GM18519 (cell line): ENCODE measurements around the gene STK39.

Experiments
- ATAC-seq: cut with Tn5 transposase; IDR thresholded peaks from one replicate; pipeline ENCODE4 v1.9.1; 2021; ENCODE audit warnings: mild to moderate bottlenecking, moderate library complexity; ENCODE audit not compliant: unreplicated experiment, low FRiP score

Gene STK39

DNA sequence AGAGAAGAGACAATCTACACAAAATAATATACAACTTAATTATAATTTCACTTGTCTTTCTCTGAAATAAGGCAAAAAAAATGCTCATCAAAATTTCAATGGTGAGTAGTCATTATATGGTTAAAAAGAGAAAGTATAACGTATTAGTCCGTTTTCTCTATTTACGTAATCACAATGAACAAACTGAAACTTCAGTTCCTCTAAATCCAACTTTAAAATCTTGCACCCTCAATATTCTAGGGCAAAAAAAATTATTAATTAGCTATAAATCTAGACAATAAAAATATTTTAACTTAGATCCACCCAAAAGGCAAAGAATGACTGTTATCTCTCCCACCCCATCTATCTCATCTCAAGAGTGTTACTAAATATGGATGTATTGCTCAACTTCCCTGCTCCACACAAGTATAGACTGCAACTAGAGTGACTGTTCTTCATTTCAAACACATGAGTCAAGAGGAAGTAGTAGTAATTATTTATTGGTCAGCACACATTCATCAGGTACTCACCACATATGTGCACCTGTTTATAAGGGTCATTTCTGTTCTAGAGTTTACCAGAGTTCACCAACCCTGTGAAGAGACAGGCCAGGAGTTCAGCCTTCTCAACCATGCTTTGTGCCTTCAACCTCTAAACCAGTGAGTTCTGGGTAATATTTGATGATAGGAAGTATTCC lies 36.4 kb downstream of the STK39 start:
- ATAC-seq: peak; percentile 42

DNA sequence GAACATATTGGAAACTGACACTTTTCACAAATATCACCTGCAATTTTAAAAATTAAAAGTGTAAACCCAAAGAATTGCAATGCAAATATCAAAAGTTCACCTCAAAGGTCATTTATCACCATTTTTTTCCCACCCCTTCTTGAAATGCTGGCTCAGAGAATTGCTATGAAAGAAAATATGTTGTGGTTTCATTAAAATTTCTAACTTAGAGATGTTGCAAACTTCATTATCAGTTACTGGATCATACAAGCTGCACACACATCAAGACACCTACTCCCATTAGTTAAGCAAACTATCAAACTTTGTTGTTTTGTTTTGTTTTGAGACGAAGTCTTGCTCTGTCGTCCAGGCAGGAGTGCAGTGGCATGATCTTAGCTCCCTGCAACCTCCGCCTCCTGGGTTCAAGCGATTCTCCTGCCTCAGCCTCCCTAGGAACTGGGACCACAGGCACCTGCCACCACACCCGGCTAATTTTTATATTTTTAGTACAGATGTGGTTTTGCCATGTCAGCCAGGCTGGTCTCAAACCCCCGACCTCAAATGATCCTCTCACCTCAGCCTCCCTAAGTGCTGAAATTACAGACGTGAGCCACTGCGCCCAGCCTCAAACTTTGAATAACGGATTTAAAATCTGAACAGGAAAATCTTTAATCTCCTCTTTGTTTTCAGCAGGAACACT lies 37.0 kb downstream of the STK39 start:
- ATAC-seq: no peak

DNA sequence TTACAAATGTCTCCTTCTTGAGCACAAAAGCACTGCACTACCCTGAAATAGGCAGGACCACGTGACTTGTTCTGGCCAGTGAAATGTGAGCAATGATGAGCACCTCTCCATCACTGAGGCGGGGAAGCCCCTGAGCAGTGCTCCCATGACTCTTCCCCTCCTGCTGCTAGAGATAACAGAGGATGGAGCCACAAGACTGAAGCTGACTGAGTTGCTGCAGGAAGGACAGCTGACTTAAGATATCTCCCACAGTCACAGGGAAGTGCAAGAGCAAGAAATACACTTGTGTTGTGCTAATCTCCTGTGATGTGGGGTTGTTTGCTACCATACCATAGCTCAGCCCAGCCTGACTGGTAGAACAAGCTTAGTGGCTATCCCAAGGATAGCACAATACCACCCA lies 38.7 kb downstream of the STK39 start:
- ATAC-seq: no peak

DNA sequence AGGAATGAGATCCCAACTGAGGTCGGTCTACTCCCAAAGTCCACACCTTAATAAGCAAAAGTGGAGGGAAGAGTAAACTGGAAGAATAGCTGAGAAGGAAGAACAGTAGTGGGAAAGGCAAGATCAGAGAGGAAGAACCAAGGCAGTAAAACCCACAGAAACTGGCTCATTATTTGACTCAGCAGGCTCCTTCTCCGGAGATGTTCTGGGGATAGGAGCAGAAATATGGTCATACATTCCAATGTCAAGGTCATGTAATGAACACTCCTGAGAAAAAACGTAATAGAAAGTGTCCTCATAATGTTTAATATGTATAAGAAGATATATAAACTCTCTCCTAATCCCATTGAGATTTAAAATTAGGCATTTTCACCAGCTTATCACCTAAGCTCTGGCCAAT lies 39.5 kb downstream of the STK39 start:
- no peak for ATAC-seq

DNA sequence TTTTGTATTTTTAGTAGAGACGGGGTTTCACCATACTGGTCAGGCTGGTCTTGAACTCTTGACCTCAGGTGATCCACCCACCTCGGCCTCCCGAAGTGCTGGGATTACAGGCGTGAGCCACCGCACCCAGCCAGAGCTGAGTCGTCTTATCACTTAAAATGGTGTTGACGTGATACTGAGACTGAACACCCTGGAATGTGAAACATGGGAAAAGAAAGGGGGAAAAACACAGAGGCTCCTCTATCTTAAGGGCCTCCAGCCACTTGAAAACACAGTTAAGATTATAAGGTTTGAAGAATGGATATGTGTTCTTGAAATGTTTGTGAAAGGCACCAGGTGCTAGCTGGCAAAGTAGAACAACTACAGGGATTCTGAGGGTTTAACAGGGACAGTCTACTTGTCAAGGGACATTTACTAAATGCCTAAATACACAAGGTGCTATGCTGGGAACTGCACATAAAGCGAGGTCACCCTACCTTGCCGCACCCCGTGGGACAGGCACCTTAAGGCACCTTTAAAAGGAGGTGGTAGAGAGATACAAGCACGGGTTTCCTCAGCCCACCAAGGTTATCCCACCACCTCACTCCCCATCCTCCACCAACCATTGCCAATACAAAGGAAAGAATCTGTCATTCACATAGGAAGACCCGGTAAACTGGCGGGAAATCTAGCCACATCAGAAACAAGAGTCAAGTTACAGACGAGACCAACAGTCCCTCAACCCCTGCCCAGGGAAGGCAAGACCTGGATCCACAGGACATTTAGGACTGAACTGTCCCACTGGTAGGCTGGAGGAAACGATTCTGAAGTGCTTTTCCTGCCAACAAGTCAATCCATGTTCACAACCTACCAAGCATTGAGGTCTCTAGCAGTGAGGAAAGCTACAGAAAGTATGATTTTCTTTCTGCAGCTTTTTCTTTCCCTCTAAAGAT lies 43.4 kb downstream of the STK39 start:
- ATAC-seq: no peak

DNA sequence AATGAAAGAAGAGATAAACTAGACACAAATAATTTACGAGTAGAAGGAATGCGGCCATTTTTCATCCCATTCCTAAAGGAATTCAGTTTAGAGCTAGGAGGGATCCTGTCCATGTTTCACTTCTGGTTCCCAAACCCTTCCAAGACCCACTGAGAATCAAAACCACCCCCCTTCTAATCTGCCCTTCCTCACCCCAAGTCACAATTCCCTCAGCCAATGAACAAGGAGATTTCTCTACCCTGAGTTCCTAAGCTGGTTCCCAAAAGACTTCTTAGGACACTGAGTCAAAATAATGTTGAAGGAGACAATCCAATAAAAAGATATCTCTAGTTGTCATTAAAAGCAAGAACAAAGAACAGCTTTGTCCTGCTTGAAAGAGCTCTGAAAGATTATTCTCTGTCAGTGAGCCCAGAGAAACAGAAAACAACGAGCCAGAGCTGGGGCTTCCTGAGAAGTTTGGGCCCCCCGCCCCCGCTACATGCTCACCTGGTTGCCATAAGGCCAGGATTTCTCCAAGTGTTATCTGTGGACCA lies 45.7 kb downstream of the STK39 start:
- ATAC-seq: no peak

DNA sequence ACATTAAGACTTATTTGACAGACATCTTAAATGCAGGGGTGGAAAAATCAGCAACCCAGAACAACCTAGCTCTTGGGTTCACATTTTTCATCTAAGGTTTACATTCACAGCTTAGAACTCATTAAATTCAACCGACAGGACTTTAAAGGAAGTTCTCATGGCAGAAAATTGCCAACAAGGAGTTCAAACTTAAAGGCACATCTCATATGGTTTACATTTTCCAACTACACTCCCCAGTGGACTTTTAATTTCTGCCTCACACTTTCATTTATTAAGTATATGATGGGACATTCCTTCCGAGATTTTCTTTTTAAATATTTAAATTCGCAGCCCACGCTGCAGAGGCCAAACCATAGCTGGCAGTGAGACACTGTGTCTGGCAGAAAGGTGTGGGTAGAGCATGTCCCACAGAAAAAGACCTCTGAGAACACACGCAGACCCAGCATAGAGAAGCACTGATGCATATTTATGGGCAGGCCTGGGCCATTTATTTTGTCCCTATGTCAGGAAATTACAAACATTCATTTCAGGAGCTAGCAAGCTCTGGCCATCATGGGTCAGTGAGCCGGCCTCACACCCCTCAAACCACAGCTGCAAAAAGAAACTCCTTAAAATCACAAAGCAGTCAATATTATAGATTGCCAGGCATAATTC lies 46.3 kb downstream of the STK39 start:
- ATAC-seq: no peak

DNA sequence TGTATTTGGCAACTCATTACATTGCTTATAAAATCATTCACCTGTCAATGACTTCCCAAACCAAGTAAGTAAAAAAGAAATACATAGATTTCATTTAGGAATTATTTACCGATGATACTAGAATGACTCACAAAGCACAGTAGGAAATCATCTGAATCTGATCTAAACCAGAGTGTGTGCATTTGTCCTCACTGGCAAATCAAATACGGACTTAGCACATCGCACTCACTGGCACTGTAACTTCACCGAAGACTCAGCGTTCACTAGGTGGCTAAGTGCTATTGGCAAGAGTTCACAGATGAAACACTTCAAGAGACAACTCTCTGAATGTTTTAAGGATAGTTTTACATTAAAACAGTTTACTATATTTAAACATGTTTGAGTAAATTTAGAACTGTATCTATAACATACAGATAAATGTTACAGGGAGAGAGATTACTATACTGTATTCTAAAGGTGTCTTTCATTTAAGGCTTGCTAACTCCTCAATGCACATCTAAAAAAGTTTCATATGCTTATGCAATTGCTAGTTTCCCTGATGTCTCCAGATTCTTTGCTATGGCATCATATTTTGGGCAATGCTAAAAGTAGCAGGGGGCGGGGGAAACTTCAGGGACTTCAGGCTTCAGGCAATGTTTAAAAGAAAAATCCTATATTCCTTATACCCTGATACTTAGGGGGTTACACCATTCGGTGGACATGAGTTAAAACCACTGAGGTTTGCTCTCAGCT lies 48.8 kb downstream of the STK39 start:
- no peak for ATAC-seq

DNA sequence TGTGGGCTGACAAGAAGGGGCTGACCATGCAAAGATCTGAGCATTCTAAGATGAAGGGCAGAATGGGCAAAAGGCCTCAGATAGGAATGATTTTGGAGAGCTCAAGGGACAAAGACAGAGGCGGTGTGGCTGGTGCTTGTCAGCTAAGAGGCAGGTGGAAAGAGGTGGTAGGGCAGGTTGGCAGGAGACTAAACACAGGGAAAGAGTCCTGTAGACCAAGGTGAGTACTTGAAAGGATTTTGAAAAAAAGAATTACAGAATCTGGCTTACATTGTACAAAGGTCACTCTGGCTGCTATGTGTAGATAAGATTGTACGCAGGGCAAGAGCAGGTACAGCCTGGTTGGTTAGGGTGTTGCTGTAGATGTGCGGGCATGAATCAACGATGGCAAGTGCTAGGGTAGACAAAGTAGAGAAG lies 50.6 kb downstream of the STK39 start:
- ATAC-seq: no peak

DNA sequence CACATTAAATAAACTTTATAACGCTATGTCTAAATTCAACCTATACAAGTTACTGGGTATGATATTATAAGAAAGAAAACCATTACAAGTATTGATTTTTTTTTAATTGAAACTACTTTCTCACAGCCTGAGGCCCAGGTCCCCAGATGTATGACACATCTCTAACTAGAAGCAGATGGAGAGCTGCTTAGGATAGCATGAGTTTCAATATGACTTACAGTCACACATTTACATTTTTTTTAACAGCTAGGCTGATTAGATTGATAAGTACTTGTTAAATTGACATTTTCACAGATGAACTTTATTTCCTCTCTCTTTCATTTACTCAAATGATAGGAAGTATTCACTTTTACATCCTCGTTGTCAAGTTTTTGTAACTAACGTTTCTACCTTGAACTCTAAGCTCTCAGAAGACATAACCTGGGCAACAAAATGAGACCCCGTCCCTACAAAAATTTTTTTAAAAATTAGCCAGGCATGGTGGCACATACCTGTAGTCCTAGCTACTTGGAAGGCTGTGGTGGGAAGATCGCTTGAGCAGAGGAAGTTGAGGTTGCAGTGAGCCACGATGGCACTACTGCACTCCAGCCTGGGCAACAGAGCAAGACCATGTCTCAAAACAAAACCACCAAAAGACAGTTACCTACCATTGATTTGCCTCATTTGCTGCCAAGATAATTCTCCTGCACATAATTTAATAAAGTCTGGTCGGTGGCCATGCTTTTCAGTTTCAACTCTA lies 52.4 kb downstream of the STK39 start:
- ATAC-seq: peak; percentile 96

DNA sequence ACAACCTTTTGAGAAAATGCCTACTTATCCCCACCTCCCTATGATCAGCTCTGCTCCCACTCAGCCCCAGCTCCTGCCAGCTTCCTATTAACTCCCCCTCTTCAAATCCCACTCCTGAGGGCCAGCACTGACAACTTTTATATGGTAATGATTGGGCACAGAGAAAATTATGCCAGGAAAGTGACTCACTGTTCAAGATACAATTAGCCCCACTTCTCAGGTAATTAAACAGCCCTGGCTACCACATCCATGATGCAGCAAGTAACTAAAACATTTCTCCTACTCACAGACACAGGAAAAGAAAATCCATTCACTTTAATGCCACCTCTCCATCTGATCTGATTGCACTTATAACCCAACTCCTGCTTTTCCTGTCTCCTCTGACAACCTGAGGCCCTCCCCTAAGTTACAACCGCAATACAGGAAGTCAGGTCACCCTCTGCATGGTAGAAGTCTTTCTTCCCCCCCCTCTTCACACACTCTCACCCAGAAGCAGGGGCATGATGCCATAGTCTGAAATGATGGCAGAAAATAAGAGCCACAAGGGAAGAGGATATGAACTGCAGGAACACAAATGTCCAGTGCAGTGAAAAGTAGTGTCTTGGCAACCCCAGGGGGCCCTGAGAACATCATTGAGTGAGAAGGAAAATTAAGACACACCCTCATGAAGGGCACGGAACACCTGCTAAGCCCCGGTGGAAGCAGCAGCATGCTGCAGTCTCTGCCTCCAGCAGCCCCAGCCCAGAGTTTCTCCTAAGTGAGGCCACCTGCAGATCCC lies 54.4 kb downstream of the STK39 start:
- ATAC-seq: no peak

DNA sequence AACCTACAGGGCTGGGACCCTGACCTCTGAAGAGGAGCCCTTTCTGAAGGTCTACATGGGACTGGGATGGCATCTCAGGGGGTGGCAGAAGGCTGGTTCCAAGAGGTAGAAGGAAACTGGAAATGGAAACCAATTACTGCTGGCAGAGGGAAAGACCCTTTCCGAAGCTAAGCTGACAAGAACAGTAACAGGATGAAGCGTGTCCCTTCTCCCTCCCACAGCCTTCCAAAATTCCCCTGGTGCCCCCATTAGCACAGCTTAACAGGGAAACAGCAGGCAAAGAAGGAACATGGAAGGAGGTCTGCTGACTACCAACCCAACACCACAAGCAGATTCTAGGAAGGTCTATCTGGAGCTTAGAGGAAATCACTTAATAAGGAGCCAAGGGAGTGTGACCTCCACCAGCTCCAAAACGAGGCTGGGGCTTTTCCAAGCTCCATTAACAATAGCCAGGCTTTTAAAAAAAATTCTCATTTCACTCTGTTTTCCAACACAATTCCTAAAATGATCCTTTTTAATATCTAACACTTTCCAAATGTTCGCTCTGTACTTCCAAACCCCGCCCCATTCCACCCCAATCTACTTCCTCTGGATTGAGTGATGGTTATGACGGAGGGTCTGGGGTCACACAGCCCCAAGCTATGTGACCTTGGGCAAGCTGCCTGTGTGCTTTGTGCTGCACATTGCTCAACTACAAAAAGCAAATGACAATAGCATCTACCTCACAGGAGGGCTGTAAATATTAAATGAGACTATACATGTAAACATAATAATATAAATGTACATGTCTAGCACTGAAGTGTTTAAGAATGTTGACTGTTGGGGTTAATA lies 55.2 kb downstream of the STK39 start:
- no peak for ATAC-seq

DNA sequence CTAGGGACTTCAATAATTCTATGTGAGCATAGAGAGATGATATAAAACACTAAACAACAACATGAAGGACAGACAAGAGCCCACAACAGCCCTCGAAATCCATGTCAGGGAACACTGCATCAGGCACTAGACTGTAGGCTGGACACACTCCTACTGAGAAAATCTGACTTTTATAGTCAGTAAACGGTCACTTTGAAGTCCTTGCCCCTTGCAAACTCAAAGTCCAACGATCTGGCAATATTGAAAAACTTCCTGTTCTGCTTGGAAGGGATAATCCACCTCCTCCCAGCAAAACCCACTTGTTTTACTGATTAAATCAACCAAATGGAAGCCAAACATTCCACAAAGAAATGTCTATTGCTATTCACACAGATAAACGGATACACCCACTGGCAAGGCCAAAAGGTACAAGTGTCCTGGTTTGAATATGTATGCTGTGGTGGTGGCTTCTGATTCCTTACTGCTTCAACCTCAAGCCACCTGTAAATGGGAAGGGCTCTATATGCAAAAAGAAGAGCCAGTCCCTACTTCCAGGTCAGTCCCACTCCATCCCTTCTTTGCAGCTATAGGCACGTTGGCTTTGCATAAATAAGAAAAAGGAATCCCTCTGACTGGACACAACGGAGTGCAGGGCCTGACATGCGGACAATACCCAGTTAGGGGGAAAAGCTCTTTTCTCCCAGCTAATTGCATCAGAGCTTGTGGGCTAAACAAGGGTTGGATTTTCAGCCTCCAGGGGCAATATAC lies 56.6 kb downstream of the STK39 start:
- no peak for ATAC-seq

DNA sequence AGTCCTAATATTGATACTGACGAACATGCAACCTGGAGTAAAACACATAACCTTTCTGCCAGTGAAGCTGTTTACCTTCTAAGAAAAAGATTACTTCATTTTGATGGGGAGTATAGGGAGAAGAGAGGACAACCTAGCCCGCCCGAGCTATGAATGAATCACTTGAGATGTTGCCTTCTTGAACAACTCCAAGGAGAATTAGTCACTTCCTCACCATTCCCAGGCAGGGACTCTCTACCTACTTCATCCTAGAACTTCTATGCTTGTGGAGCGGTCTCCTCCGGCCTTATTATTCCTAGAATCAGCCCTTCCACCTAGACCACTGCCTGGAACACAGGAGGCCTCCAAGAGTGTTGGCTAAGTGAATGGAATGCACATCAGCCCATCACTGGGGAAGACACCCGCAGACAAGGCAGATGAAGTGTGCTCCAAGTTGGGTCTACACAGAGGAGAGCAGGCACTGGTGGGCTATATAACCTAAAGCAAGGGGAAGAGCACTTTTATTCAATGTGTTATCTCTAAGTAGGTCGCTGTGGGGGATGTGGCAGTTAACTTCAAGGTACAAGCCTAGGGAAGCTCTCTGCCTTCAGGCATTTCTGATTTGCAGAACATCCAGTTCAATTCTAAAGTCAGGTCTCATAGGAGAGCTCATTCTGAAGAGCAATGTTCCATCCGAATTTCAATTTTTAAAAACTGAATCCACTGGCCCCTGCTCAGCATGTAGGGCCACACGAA lies 57.4 kb downstream of the STK39 start:
- no peak for ATAC-seq

DNA sequence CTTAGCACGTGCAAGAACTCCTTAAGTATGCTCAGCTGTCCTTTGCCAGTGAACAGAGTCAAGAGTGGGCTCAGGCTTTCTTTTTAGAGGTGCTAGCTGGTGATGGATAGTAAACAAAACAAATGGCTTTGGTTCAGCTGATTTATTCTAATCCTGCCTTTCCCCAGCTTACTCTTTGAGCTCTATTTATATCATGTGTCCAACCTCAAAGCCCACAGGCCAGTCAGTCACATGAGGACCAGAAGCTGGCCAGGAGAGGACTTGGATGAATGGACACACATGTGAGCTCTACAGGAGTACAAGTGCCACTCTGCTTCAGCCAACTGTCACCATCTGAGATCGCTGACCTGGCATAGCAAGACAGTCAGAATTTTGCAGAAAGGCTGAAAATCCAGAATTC lies 59.4 kb downstream of the STK39 start:
- no peak for ATAC-seq

DNA sequence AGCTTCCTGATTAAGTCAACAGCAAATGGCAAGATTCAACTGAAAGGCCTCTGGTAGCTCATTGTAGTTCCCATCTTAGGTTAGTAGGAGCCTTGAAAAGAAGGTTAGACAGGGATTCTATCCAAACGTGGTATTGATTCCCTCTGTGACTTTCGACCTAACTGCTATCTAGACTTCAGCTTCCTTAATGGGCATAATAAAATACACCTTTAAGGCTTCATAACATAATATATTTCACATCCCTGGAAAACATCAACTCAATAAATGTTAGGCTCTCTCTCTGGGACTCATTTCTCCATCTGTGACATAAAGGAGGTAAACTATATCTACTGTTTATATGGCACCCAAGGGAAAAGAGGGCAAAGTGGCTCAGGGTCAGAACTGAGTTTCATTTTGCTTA lies 60.9 kb downstream of the STK39 start:
- ATAC-seq: no peak
